ENCODE measurements around the gene STX10. TPM values are rescaled to one million over a fixed set of nuclear protein-coding genes. Genes with fewer than 3 reads are reported as not detected.

The STX10 gene
- total and polyA plus RNA-seq, 2 donors (not counting 3 experiments of a cell fraction or from before 2014, with no cell fraction given) = 63.1 to 91.6 TPM

DNA sequence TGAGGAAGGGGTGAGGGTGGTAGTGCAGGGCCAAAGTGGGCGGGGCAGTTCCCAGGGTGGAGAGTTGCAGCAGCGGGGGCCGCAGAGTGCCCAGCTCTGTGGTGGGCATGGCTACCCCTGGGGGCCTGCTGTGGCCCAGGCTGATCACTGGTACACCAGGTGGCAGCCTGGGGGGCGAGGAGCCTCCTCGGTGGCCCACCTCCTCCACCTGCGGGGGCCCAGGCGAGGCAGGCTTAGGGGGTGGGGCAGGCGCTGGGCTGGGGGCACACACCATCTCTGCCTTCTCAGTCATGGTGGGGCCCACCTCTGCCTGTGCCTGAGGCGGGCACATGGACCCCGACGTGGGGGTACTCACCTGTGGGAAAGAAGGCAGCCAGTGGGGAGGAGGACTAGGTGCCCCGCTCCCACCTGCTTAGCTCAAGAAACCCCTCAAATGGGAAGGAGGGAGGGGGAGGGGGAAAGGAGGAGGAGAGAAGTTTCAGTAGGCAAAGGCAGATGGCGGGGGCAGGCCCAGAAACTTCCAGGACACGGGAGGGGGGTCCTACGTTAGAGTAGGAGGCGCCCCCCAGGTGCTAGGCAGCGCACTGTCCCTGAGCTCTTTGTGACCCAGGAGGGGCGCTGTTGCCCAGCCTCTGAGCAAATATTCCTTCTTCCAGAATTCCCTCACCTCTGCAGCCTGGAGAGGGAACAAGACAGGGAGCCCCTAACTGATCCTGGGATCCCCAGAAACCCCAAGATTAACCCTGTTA lies 49.2 kb downstream of the STX10 start:
- dilution Hi-C loops (cut with MboI; ENCODE audit: extremely low pct_ligation_motif_present, low sequenced_read_pairs) = no loop called here

More for the DNA sequence above, 49.2 kb downstream of the STX10 start:
- intact Hi-C loops (cut with micrococcal nuclease) = loop anchor here (1.0 to 5.0 kb wide), 3 partner anchors 146 to 906 kb away; partner anchors contain the start of gene RFX1
- FAIRE-seq (peak; percentile 58), DNase-seq (ENCODE audit: low read depth, low spot score) (peak; percentile 60)
- H3K9me3 ChIP-seq (replicated peaks; ENCODE audit: control insufficient read depth, insufficient read depth, low read length) = no peaks in the 10 kb centered on the region
- peaks cover 30% of the 10 kb centered on the region for H3K79me2 ChIP-seq (ENCODE audit: control insufficient read depth, insufficient read depth, low read length)
- POLR2A ChIA-PET = interaction anchor here (0.8 to 2.1 kb wide), 4 partner anchors 40 to 54 kb away, joined by 3 to 8 read pairs (median 4); no protein-coding TSS in a partner anchor
- H3K4me1 ChIP-seq (ENCODE audit: control insufficient read depth, extremely low read depth, insufficient read depth, low read length) = peaks cover 50% of the 10 kb centered on the region
- peak overlapping the region; percentile 76 for H3K27ac ChIP-seq (ENCODE audit: insufficient read depth, low read depth, low read length)
- no peaks in the 10 kb centered on the region for H4K20me1 ChIP-seq (replicated peaks; ENCODE audit: control insufficient read depth, extremely low read depth, insufficient read depth, low read length)
- BruUV-seq (replicated peaks) = no TSS peak
- H3K9ac ChIP-seq (replicated peaks; ENCODE audit: extremely low read depth, insufficient read depth, low read length) = peak overlapping the region; percentile 96
- no peak overlapping the region for H2AFZ ChIP-seq (ENCODE audit: low read depth, low read length)
- no peaks in the 10 kb centered on the region for H3K9me1 ChIP-seq (replicated peaks; ENCODE audit: control insufficient read depth, extremely low read depth, insufficient read depth, low read length)
- no peak for TF ChIP-seq EZH2 (IDR thresholded peaks at IDR 0.05; ENCODE audit: borderline replicate concordance, low read depth, low read length, severe bottlenecking)
- TF ChIP-seq, protein P1, sequence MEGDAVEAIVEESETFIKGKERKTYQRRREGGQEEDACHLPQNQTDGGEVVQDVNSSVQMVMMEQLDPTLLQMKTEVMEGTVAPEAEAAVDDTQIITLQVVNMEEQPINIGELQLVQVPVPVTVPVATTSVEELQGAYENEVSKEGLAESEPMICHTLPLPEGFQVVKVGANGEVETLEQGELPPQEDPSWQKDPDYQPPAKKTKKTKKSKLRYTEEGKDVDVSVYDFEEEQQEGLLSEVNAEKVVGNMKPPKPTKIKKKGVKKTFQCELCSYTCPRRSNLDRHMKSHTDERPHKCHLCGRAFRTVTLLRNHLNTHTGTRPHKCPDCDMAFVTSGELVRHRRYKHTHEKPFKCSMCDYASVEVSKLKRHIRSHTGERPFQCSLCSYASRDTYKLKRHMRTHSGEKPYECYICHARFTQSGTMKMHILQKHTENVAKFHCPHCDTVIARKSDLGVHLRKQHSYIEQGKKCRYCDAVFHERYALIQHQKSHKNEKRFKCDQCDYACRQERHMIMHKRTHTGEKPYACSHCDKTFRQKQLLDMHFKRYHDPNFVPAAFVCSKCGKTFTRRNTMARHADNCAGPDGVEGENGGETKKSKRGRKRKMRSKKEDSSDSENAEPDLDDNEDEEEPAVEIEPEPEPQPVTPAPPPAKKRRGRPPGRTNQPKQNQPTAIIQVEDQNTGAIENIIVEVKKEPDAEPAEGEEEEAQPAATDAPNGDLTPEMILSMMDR (IDR thresholded peaks at IDR 0.05; ENCODE audit: extremely low read depth in 1 of 2, insufficient read depth in 1 of 2, low read depth in 1 of 2, low read length in 2 of 2) = peak; percentile 53 to 79
- peak; percentile 51 for TF ChIP-seq POLR2A (IDR thresholded peaks at IDR 0.05; ENCODE audit: low read depth, low read length)
- TF ChIP-seq, protein P2, sequence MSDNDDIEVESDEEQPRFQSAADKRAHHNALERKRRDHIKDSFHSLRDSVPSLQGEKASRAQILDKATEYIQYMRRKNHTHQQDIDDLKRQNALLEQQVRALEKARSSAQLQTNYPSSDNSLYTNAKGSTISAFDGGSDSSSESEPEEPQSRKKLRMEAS (IDR thresholded peaks at IDR 0.05; ENCODE audit: insufficient read depth, insufficient read length) = no peak
- H3K4me3 ChIP-seq (replicated peaks in 1 of 3; ENCODE audit: insufficient read depth in 1 of 3, low read depth in 1 of 3, low read length in 3 of 3) = peak overlapping the region; percentile 63 to 95 (median 85)
- CTCF ChIA-PET = interaction anchor here (0.5 to 2.5 kb wide), 27 partner anchors 10 to 175 kb away, joined by 3 to 26 read pairs (median 4); partner anchors contain the start of genes IER2, NACC1, STX10 and TRMT1
- peaks cover 2 to 3% of the 10 kb centered on the region in 2 experiments for H3K36me3 ChIP-seq (ENCODE audit: control insufficient read depth in 2 of 2, extremely low read depth in 1 of 2, insufficient read depth in 2 of 2, low read length in 2 of 2)
- H3K4me2 ChIP-seq (ENCODE audit: insufficient read depth, low read length) = peak overlapping the region; percentile 96
- H3K27me3 ChIP-seq (ENCODE audit: control insufficient read depth in 2 of 2, insufficient read depth in 2 of 2, low read length in 2 of 2) = no peaks in the 10 kb centered on the region

Measured in endothelial cell of umbilical vein (primary cell).